ENCODE data around the gene PLXNC1.

Gene PLXNC1

GRCh38 chr12:94109160-94109559 lies 39.2 kb upstream of the PLXNC1 start:
- no peak overlapping the region for H2AFZ ChIP-seq (ENCODE audit: low read depth)

GRCh38 chr12:94110258-94110657 lies 38.1 kb upstream of the PLXNC1 start:
- Histone ChIP-seq H3K27ac (no peak overlapping the region), H3K36me3 (ENCODE audit: insufficient read depth) (no peaks in the 10 kb centered on the region), H3K79me2 (ENCODE audit: insufficient read depth, low read depth) (no peaks in the 10 kb centered on the region), H3K4me3 (IDR thresholded peaks at IDR 0.05; ENCODE audit: insufficient read depth, low read depth, low read length) (no peak overlapping the region), H2AFZ (ENCODE audit: low read depth) (no peak overlapping the region), H3K9ac (no peak overlapping the region), H3K4me1 (ENCODE audit: low read depth, poor library complexity, severe bottlenecking) (no peaks in the 10 kb centered on the region), H3K4me2 (no peak overlapping the region), H3K27me3 (ENCODE audit: insufficient read depth, low read depth) (no peaks in the 10 kb centered on the region), H4K20me1 (ENCODE audit: insufficient read depth) (no peaks in the 10 kb centered on the region)
- no peak for TF ChIP-seq CTCF (conservative IDR thresholded peaks at IDR 0.05; ENCODE audit: low read depth, low read length)

More at GRCh38 chr12:94109160-94109559, 39.2 kb upstream of the PLXNC1 start:
- H3K9ac ChIP-seq, result no peak overlapping the region
- no peak overlapping the region for H3K4me2 ChIP-seq
- no peaks in the 10 kb centered on the region for H3K79me2 ChIP-seq (ENCODE audit: insufficient read depth, low read depth)
- TF ChIP-seq CTCF (conservative IDR thresholded peaks at IDR 0.05; ENCODE audit: low read depth, low read length), result no peak
- H3K4me1 ChIP-seq (ENCODE audit: low read depth, poor library complexity, severe bottlenecking), result no peaks in the 10 kb centered on the region
- no peaks in the 10 kb centered on the region for H4K20me1 ChIP-seq (ENCODE audit: insufficient read depth)
- H3K27me3 ChIP-seq (ENCODE audit: insufficient read depth, low read depth), result no peaks in the 10 kb centered on the region
- H3K36me3 ChIP-seq (ENCODE audit: insufficient read depth), result no peaks in the 10 kb centered on the region
- H3K27ac ChIP-seq, result no peak overlapping the region
- H3K4me3 ChIP-seq (IDR thresholded peaks at IDR 0.05; ENCODE audit: insufficient read depth, low read depth, low read length), result no peak overlapping the region

GRCh38 chr12:94111302-94111701 lies 37.1 kb upstream of the PLXNC1 start:
- H3K4me1 ChIP-seq (ENCODE audit: low read depth, poor library complexity, severe bottlenecking), result no peaks in the 10 kb centered on the region
- H3K27me3 ChIP-seq (ENCODE audit: insufficient read depth, low read depth), result no peaks in the 10 kb centered on the region
- no peak overlapping the region for H3K9ac ChIP-seq
- H3K4me3 ChIP-seq (IDR thresholded peaks at IDR 0.05; ENCODE audit: insufficient read depth, low read depth, low read length), result no peak overlapping the region
- H2AFZ ChIP-seq (ENCODE audit: low read depth), result no peak overlapping the region
- no peaks in the 10 kb centered on the region for H3K36me3 ChIP-seq (ENCODE audit: insufficient read depth)
- H4K20me1 ChIP-seq (ENCODE audit: insufficient read depth), result no peaks in the 10 kb centered on the region
- no peaks in the 10 kb centered on the region for H3K79me2 ChIP-seq (ENCODE audit: insufficient read depth, low read depth)
- H3K4me2 ChIP-seq, result no peak overlapping the region
- H3K27ac ChIP-seq, result no peak overlapping the region
- no peak for TF ChIP-seq CTCF (conservative IDR thresholded peaks at IDR 0.05; ENCODE audit: low read depth, low read length)

- no peak for TF ChIP-seq CTCF (conservative IDR thresholded peaks at IDR 0.05; ENCODE audit: low read depth, low read length)
- no peak overlapping the region for H3K9ac ChIP-seq
- H3K4me3 ChIP-seq (IDR thresholded peaks at IDR 0.05; ENCODE audit: insufficient read depth, low read depth, low read length), result no peak overlapping the region
- H3K36me3 ChIP-seq (ENCODE audit: insufficient read depth), result no peaks in the 10 kb centered on the region
- no peak overlapping the region for H2AFZ ChIP-seq (ENCODE audit: low read depth)
- H3K4me1 ChIP-seq (ENCODE audit: low read depth, poor library complexity, severe bottlenecking), result no peaks in the 10 kb centered on the region
- H4K20me1 ChIP-seq (ENCODE audit: insufficient read depth), result no peaks in the 10 kb centered on the region
- no peak overlapping the region for H3K27ac ChIP-seq
- H3K4me2 ChIP-seq, result no peak overlapping the region
- no peaks in the 10 kb centered on the region for H3K79me2 ChIP-seq (ENCODE audit: insufficient read depth, low read depth)
- H3K27me3 ChIP-seq (ENCODE audit: insufficient read depth, low read depth), result no peaks in the 10 kb centered on the region
Measured at GRCh38 chr12:94112121-94112520, 36.3 kb upstream of the PLXNC1 start.
